ENCODE data around the gene POMT2.

GRCh38 chr14:77337880-77338279 is 17.2 kb upstream of the POMT2 start:
- TF ChIP-seq CTCF (conservative IDR thresholded peaks at IDR 0.05) (no peak), ZFX (IDR thresholded peaks at IDR 0.05) (no peak)
